ENCODE data around the gene TNNI2.
"Not testable (repeated sequence)": the region's sequence is repeated elsewhere in the genome, so short reads cannot be mapped to it uniquely, and the experiment has no call there.

Gene TNNI2

GRCh38 chr11:1863352-1864216 lies 24.8 kb downstream of the TNNI2 start:
- DNase-seq = peak; percentile 80

GRCh38 chr11:1864231-1864630 lies 25.4 kb downstream of the TNNI2 start:
- DNase-seq = no peak

GRCh38 chr11:1864831-1865665 lies 26.3 kb downstream of the TNNI2 start:
- DNase-seq = no peak

GRCh38 chr11:1866226-1866625 lies 27.4 kb downstream of the TNNI2 start:
- no peak for DNase-seq

GRCh38 chr11:1866776-1867175 lies 28.0 kb downstream of the TNNI2 start:
- DNase-seq = no peak

- DNase-seq = no peak
Measured at GRCh38 chr11:1867381-1867780, 28.6 kb downstream of the TNNI2 start.

- DNase-seq = no peak
Measured at GRCh38 chr11:1868056-1868635, 29.4 kb downstream of the TNNI2 start.

GRCh38 chr11:1868636-1869291 lies 30.0 kb downstream of the TNNI2 start:
- no peak for DNase-seq

- DNase-seq = no peak
Measured at GRCh38 chr11:1869427-1870325, 30.9 kb downstream of the TNNI2 start.

- DNase-seq = no peak
Measured at GRCh38 chr11:1870326-1870696, 31.5 kb downstream of the TNNI2 start.

GRCh38 chr11:1870721-1871466 lies 32.1 kb downstream of the TNNI2 start:
- DNase-seq = peak; percentile 30

- DNase-seq = no peak
Measured at GRCh38 chr11:1871531-1871930, 32.8 kb downstream of the TNNI2 start.

GRCh38 chr11:1872267-1872985 lies 33.6 kb downstream of the TNNI2 start:
- no peak for DNase-seq

- no peak for DNase-seq
Measured at GRCh38 chr11:1873048-1873812, 34.4 kb downstream of the TNNI2 start.

- DNase-seq = not testable (repeated sequence)
Measured at GRCh38 chr11:1873813-1874150, 35.0 kb downstream of the TNNI2 start.

GRCh38 chr11:1874441-1875092 lies 35.8 kb downstream of the TNNI2 start:
- not testable (repeated sequence) for DNase-seq

GRCh38 chr11:1875093-1875850 lies 36.5 kb downstream of the TNNI2 start:
- DNase-seq = no peak

GRCh38 chr11:1875851-1876301 lies 37.1 kb downstream of the TNNI2 start:
- DNase-seq = not testable (repeated sequence)

All from hematopoietic multipotent progenitor cell treated with erythropoietin and hydrocortisone succinate and interleukin-3 and kit ligand, for 4 days (in vitro differentiated cells).